ENCODE results near the gene FKBP10.

Gene FKBP10, protein sequence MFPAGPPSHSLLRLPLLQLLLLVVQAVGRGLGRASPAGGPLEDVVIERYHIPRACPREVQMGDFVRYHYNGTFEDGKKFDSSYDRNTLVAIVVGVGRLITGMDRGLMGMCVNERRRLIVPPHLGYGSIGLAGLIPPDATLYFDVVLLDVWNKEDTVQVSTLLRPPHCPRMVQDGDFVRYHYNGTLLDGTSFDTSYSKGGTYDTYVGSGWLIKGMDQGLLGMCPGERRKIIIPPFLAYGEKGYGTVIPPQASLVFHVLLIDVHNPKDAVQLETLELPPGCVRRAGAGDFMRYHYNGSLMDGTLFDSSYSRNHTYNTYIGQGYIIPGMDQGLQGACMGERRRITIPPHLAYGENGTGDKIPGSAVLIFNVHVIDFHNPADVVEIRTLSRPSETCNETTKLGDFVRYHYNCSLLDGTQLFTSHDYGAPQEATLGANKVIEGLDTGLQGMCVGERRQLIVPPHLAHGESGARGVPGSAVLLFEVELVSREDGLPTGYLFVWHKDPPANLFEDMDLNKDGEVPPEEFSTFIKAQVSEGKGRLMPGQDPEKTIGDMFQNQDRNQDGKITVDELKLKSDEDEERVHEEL

DNA sequence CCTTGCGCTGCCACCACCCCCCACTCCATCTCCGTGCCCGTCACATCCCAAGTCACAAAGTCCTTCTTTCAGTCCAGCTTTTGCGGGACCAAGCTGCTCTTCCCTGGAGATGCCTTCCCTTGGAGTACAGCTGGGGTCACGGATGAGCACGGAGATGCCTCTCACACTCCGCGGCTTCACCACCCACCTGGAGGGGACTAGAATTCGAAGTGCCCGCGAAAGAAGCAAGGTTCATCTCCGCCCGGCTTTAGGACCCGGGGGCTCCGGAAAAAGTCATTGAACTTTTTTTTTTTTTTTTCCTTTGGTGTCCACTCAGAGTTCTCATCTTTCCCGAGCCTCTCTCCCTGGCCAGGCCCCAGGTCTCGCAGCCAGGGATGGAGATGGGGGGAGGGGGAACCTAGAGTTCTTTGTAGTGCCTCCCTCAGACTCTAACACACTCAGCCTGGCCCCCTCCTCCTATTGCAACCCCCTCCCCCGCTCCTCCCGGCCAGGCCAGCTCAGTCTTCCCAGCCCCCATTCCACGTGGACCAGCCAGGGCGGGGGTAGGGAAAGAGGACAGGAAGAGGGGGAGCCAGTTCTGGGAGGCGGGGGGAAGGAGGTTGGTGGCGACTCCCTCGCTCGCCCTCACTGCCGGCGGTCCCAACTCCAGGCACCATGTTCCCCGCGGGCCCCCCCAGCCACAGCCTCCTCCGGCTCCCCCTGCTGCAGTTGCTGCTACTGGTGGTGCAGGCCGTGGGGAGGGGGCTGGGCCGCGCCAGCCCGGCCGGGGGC, at the start of gene FKBP10:
Gene FKBP10, plus strand, starts transcription at position 624 of the 771 bp plus-strand sequence. Its CDS starts 31 bp downstream, at position 655.
- peaks cover 23% of the 10 kb centered on the region for H3K4me1 Mint-ChIP-seq (ENCODE audit: low read depth)
- no peaks in the 10 kb centered on the region for H3K27me3 Mint-ChIP-seq
- peak within 1 kb of the TSS; percentile 89 for H3K4me3 Mint-ChIP-seq
- H3K27ac Mint-ChIP-seq = no peak within 1 kb of the TSS
- peaks cover 3% of the 10 kb centered on the region for H3K36me3 Mint-ChIP-seq
- H3K9me3 Mint-ChIP-seq (ENCODE audit: low read depth) = no peaks in the 10 kb centered on the region

DNA sequence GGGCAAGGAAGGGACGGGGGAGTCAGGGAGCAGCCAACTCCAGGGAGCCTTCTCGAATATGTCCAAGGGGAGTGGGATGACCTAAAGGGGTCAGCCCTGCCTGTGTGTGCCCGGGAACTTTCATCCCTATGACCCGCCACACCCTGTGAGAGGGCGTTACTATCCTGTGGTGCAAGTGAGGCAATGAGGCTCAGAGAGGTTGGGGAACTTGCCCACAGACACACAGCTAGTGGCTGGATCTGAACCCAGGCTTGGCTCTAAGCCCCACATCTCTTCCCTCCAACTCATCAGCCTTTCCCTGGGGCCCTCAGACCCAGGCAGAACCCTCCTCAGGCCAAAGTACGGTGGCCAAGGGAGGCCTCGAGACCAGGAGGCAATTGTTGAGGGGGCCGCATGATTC, 49.5 kb upstream of the FKBP10 start:
- no peaks in the 10 kb centered on the region for H3K4me1 Mint-ChIP-seq (ENCODE audit: low read depth)
- no peaks in the 10 kb centered on the region for H3K27me3 Mint-ChIP-seq
- H3K9me3 Mint-ChIP-seq (ENCODE audit: low read depth) = no peaks in the 10 kb centered on the region
- no peaks in the 10 kb centered on the region for H3K36me3 Mint-ChIP-seq
- no peak overlapping the region for H3K4me3 Mint-ChIP-seq
- no peak overlapping the region for H3K27ac Mint-ChIP-seq

DNA sequence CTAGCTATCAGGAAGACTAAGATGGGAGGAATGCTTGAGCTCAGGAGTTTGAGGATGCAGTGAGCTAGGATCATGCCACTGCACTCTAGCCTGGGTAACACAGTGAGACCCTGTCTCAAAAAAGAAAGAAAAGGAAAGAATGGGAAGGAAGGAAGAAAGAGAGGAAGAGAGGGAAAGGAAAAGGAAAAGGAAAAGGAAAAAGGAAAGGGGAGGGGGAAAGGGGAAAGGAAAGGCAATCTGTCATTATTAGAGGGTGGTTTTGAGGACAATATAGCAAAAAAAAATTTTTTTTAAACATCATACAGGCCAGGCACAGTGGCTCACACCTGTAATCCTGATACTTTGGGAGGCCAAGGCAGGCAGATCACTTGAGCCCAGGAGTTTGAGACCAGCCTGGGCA, 46.7 kb upstream of the FKBP10 start:
- H3K27me3 Mint-ChIP-seq = no peaks in the 10 kb centered on the region
- H3K9me3 Mint-ChIP-seq (ENCODE audit: low read depth) = no peaks in the 10 kb centered on the region
- H3K4me1 Mint-ChIP-seq (ENCODE audit: low read depth) = no peaks in the 10 kb centered on the region
- no peak overlapping the region for H3K27ac Mint-ChIP-seq
- no peak overlapping the region for H3K4me3 Mint-ChIP-seq
- no peaks in the 10 kb centered on the region for H3K36me3 Mint-ChIP-seq

DNA sequence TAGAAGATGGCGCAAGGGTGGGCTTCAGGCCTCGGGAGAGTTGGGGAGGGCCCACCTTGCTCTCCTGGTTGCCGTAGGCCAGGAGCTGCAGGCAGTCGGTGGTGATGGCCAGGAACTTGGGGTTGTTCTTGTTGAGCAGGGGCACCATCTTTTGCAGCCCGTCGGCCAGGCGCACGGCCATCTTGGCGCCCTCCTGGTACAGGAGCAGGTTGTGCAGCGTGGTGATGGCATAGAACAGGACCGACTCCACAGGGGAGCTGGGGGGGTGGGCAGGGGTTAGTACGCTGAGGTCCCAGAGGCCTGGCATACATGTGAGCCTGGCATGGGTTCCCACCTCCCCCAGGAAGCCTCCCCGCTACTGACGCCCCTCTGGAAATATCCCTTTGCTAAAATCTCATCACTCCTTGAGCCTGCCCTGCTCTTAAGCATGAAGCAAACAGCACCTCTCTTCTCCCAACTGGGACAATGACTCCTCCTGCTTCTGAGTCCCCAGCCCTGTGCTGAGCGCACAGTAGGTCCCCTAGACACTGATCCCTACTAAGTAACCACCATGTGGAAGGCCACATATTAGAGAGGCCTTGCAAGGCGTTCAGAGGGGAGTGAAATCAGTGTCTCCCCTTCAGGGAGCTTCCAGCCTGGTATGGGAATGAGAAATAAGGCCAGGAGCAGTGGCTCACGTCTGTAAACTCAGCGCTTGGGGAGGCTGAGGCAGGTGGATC, 45.3 kb upstream of the FKBP10 start:
- H3K9me3 Mint-ChIP-seq (ENCODE audit: low read depth) = no peaks in the 10 kb centered on the region

DNA sequence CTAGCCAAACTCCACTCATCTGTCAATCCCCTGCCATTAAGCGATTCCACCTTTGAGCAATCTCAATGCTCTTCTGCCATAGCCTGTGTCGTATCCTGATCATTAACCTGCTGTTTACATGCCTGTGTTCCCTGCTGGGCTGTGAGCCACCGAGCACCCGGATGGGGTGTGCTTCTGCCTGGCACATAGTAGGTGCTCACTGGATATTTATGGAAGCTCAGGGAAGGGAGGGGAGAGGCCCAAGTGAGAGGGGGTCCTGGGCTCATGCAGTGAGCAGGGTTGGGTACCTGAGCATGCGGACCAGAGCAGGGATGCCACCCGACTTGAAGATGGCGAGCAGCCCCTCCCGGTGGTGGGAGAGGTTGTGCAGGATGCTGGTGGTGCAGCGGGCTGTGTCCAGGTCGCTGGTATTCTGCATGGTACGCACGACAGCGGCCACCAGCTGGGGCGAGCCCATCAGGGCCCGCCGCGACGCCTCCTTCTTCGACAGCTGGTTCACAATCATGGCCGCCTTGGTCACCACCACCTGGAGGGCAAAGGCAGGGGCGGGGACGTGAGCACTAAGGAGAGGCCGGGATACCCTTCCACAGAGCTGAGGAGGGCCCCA, 44.0 kb upstream of the FKBP10 start:
- Mint-ChIP-seq H3K36me3 (no peaks in the 10 kb centered on the region), H3K27ac (no peak overlapping the region), H3K27me3 (no peaks in the 10 kb centered on the region), H3K4me3 (no peak overlapping the region), H3K4me1 (ENCODE audit: low read depth) (peaks cover 2% of the 10 kb centered on the region), H3K9me3 (ENCODE audit: low read depth) (no peaks in the 10 kb centered on the region)

More for the DNA sequence above, 45.3 kb upstream of the FKBP10 start:
- H3K36me3 Mint-ChIP-seq = no peaks in the 10 kb centered on the region
- H3K4me1 Mint-ChIP-seq (ENCODE audit: low read depth) = peaks cover 2% of the 10 kb centered on the region
- no peaks in the 10 kb centered on the region for H3K27me3 Mint-ChIP-seq
- no peak overlapping the region for H3K27ac Mint-ChIP-seq
- no peak overlapping the region for H3K4me3 Mint-ChIP-seq

DNA sequence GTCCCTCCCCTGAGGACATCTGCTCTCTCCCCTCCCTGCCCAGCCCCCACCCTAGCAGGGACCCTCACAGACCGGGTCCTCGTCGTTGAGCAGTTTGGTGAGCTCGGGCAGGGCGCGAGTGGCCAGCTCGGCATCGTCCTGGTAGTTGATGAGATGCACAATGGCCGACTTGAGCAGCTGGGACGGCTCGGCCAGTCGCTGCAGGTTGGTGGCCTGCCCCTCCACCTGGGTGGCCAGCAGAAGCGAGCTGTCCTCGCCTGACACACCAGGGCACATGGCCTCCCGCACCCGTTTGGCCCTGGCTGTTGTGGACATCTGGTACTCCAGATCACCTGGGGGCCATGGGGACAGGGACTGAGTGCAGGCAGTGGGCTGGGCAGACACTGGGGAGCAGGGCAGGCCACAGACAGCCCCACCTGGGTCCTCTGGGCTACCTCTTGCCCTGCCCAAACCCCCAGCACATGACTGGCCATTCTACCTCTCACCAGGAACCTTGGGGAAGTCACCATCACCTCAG, 43.4 kb upstream of the FKBP10 start:
- H3K4me3 Mint-ChIP-seq = no peak overlapping the region
- H3K4me1 Mint-ChIP-seq (ENCODE audit: low read depth) = peaks cover 2% of the 10 kb centered on the region
- no peaks in the 10 kb centered on the region for H3K27me3 Mint-ChIP-seq
- no peaks in the 10 kb centered on the region for H3K36me3 Mint-ChIP-seq
- no peak overlapping the region for H3K27ac Mint-ChIP-seq
- H3K9me3 Mint-ChIP-seq (ENCODE audit: low read depth) = no peaks in the 10 kb centered on the region

DNA sequence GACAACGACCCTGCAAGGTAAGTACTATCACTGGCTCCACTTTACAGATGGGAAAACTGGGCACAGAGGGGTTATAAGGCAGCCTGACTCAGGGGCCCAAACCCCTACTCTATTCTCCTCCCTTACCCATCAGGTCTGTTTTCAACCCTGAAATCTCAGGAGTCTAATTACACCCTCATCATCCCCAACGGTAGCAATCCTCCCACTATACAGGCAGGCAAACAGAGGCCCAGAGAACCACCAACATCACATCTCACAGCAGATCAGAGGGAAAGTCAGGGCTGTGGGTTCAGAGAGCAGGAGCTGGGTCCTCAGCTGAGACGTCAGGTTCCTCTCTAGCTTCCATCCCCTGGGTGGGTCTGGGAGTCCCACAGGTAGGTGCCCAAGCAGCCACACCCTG, 42.8 kb upstream of the FKBP10 start:
- H3K27me3 Mint-ChIP-seq = no peaks in the 10 kb centered on the region
- H3K36me3 Mint-ChIP-seq = no peaks in the 10 kb centered on the region
- peaks cover 2% of the 10 kb centered on the region for H3K4me1 Mint-ChIP-seq (ENCODE audit: low read depth)
- no peaks in the 10 kb centered on the region for H3K9me3 Mint-ChIP-seq (ENCODE audit: low read depth)
- no peak overlapping the region for H3K4me3 Mint-ChIP-seq
- H3K27ac Mint-ChIP-seq = no peak overlapping the region

DNA sequence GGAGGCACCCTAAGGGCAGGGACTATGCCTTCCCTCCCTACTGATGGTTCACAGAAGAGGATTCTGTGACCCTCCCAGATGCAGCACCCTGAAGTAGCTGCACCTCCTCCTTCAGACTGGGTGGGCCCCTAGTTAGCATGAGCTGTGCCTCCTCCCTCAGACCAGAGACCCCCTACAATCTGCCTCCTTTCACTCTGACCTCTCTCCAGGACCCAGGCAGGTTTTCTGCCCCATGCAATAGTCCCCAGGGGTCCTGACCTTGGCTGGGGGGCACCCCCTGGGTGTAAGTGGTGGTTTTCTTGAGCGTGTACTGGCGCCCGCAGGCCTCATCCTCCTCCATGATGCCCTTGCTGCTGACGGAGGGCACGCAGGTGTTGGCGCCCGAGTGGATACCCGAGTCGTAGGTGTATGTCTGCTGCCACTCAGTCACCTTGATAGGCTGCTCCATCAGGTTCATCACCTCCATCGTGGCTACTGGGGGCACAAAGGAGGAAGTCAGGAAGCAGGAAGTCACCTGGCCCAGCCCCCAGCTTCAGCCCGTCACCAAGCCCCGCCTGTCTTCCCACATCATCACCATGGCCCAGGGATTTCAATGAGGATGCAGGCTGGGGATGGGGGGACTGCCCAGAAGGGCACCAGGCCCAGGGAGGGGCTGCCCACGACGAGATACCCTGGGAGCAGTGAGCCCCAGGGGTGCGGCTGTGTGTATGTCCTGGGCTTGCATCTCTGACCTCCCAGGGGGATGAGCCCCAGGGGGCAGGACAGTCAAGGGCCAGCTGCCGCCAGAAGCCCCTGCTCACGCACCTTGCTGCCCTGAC, 41.2 kb upstream of the FKBP10 start:
- no peak overlapping the region for H3K27ac Mint-ChIP-seq
- H3K4me3 Mint-ChIP-seq = no peak overlapping the region
- H3K27me3 Mint-ChIP-seq = no peaks in the 10 kb centered on the region
- no peaks in the 10 kb centered on the region for H3K9me3 Mint-ChIP-seq (ENCODE audit: low read depth)
- H3K36me3 Mint-ChIP-seq = no peaks in the 10 kb centered on the region
- peaks cover 2% of the 10 kb centered on the region for H3K4me1 Mint-ChIP-seq (ENCODE audit: low read depth)

DNA sequence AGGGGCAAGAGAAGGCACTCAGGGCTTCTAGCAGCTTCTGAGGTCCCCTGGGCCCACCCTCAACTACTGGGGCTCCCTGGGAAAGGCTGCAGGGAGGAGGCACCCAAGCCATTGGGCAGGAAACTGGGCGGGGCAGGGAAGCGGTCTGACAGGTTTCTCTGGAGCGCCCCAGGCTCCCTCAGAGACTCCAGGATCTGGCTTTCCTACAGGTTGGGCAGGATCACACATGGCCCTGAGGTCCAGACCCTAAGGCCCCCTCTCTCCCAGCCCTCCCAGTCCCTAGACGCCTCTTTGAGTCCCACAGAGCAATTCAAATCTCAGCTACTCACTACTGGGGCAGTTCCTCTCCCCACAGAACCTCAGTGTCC, 40.6 kb upstream of the FKBP10 start:
- Mint-ChIP-seq H3K27me3 (no peaks in the 10 kb centered on the region), H3K36me3 (no peaks in the 10 kb centered on the region), H3K4me1 (ENCODE audit: low read depth) (peaks cover 2% of the 10 kb centered on the region), H3K27ac (no peak overlapping the region), H3K9me3 (ENCODE audit: low read depth) (no peaks in the 10 kb centered on the region), H3K4me3 (no peak overlapping the region)

DNA sequence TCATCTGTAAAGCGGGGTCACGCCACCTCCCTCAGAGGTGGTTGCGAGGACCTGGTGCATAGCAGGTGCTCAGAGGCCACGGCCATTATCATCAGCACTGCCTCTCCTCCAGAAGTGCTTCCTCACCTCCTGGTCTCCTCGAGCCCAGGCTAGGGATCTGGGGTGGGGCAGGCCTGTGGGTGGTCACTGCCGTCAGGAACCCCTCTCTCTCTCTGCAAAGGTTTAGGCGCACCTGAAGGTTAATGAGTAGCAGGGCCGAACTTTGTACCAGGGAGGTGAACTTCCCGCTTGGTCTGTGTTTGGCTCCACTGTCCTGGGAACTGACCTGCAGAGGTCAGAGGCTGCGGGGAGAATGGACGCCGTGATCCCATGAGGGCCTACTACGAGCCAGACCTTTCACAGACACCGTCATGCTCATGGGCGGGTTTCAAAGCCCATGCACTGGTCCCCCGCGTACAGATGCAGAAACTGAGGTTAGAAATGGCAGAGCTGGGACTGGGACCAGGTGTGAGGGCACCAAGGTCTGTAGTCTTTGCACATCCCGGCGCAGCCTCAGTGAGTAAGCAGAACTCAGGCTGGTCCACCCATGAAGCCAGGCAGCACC, 40.1 kb upstream of the FKBP10 start:
- H3K27me3 Mint-ChIP-seq = no peaks in the 10 kb centered on the region
- peaks cover 2% of the 10 kb centered on the region for H3K4me1 Mint-ChIP-seq (ENCODE audit: low read depth)
- H3K27ac Mint-ChIP-seq = no peak overlapping the region
- H3K36me3 Mint-ChIP-seq = no peaks in the 10 kb centered on the region
- no peaks in the 10 kb centered on the region for H3K9me3 Mint-ChIP-seq (ENCODE audit: low read depth)
- no peak overlapping the region for H3K4me3 Mint-ChIP-seq

DNA sequence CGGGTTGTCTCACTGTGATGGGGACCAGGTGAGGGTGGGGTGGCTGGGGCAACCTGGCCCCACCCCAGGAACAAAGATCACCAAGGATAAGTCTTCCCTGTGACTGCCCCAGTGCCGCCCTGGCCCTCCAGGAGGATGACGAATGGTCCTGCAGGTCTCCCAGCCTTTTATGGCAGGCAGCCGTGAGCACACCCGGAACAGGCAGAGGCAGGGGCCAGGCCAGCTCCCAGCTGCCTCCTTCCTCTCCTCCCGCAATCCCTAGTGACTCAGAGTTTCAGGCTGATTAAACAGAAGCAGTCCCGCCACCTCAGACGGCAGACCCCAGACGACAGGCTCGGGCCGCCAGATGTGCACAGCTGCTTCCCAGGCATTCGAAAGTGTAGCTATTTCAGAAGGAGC, 39.6 kb upstream of the FKBP10 start:
- H3K27ac Mint-ChIP-seq = no peak overlapping the region
- no peak overlapping the region for H3K4me3 Mint-ChIP-seq
- H3K4me1 Mint-ChIP-seq (ENCODE audit: low read depth) = peaks cover 2% of the 10 kb centered on the region
- H3K9me3 Mint-ChIP-seq (ENCODE audit: low read depth) = no peaks in the 10 kb centered on the region
- no peaks in the 10 kb centered on the region for H3K36me3 Mint-ChIP-seq
- H3K27me3 Mint-ChIP-seq = no peaks in the 10 kb centered on the region

DNA sequence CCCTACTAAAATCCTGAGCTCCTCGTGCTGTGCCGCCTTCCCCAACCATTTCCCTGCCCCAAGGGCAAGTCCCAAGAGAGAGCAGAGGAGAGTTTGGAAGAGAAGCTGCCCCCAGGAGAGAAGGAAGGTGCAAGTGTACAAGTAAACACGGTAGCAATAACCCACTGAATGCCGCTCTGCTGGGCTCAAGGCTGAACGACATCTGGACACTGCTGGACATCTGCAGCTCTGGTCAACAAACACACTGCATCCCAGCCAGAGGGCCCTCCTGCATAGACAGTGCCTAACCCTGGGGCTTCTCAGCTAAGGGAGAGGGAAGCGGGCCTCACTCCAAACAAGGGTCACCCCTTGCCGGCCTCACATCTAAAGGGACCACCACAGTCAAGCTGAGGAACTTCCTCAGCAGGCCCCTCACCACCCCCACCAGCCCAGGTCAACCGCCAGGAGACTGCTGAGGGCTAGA, 39.0 kb upstream of the FKBP10 start:
- no peak overlapping the region for H3K27ac Mint-ChIP-seq
- H3K36me3 Mint-ChIP-seq = no peaks in the 10 kb centered on the region
- no peaks in the 10 kb centered on the region for H3K27me3 Mint-ChIP-seq
- H3K4me3 Mint-ChIP-seq = no peak overlapping the region
- no peaks in the 10 kb centered on the region for H3K9me3 Mint-ChIP-seq (ENCODE audit: low read depth)
- H3K4me1 Mint-ChIP-seq (ENCODE audit: low read depth) = peaks cover 2% of the 10 kb centered on the region

DNA sequence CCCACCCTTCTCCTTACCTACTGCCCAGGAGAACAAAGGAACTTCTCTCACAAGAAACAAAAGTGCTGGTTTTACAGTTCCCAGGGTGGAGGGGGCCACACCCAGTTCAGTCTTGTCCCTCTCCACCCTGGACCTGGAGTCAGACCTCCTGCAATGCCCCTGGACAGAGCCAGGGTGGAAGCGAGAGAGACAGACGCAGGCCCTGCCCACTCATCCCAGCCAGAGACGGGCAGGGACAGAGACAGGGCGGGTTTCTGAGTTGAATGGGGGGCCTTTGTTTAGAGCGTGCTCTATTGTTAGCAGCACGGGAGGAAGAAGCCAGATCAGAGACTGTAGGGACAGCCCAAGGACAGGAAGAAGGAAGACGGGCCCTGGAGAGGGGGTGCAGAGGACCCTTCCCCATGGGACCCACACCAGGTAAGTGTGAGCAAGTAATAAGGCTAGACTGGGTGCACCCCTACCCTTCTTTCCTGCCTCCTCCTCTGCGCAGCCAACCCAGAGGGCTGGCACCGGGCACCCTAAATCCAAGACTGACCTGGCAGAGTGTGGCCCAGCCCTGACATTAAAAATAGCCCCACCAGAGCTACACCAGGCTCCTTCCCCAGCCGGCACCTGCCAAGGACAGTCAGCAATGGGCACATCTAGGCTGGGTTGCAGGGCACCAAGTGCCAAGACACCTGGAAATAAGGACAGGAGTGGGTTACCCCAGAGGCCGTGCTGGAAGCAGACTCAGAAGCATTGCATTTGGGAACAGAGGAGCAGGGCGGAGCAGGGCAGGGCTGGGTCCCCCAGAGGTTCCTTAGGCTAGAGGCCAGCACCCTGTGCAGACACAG, 37.2 kb upstream of the FKBP10 start:
- Mint-ChIP-seq H3K27ac (no peak overlapping the region), H3K4me3 (no peak overlapping the region), H3K36me3 (no peaks in the 10 kb centered on the region), H3K9me3 (ENCODE audit: low read depth) (no peaks in the 10 kb centered on the region), H3K4me1 (ENCODE audit: low read depth) (peaks cover 2% of the 10 kb centered on the region), H3K27me3 (no peaks in the 10 kb centered on the region)

Data from activated naive CD8-positive, alpha-beta T cell (primary cell).